Lung (tissue), 12 donors: ENCODE results near the gene DCDC2B. TPM values are rescaled to one million over a fixed set of nuclear protein-coding genes. Genes with fewer than 3 reads are reported as not detected.
A peak's percentile ranks its signal among the peaks of the same experiment; 100 is the strongest.

Experiments
- ATAC-seq: fragments of 200-7000 bp; cut with Tn5 transposase; one replicate; pipeline ENCODE4 v1.9.1; 2020; ENCODE audit warnings: moderate number of reproducible peaks; ENCODE audit not compliant: insufficient read depth, low FRiP score
- DNase-seq, 3 donors: peaks; one replicate each; pipeline ENCODE4 v3.0.0-alpha.2; 2013 to 2017
- H3K27ac ChIP-seq, 2 donors: one replicate each; pipeline ENCODE4 v1.5.1; 2013; ENCODE audit warnings: mild to moderate bottlenecking in 2 of 2, moderate library complexity in 2 of 2, control low read depth in 1 of 2, inconsistent platforms in 1 of 2, low read depth in 1 of 2, low read length in 1 of 2
- H3K27me3 ChIP-seq, 3 donors: one replicate each; pipeline ENCODE4 v1.5.1; 2013; ENCODE audit warnings: low read length in 2 of 3; ENCODE audit not compliant: control insufficient read depth in 3 of 3, insufficient read depth in 3 of 3
- H3K36me3 ChIP-seq, 4 donors: one replicate each; pipeline ENCODE4 v1.5.1; 2013; ENCODE audit warnings: low read length in 4 of 4, mild to moderate bottlenecking in 1 of 4, moderate library complexity in 1 of 4; ENCODE audit not compliant: control insufficient read depth in 4 of 4, insufficient read depth in 4 of 4
- H3K4me1 ChIP-seq, 5 donors: one replicate each; pipeline ENCODE4 v1.5.1; 2013; ENCODE audit warnings: low read length in 5 of 5, mild to moderate bottlenecking in 2 of 5, moderate library complexity in 1 of 5; ENCODE audit not compliant: control insufficient read depth in 5 of 5, insufficient read depth in 5 of 5
- H3K4me3 ChIP-seq: one replicate; pipeline ENCODE4 v1.5.1; 2013; ENCODE audit warnings: mild to moderate bottlenecking, control low read depth, moderate library complexity
- H3K9ac ChIP-seq, 2 donors: one replicate each; pipeline ENCODE4 v1.5.1; 2013; ENCODE audit warnings: low read length in 2 of 2, control low read depth in 1 of 2; ENCODE audit not compliant: insufficient read depth in 1 of 2
- H3K9me3 ChIP-seq, 4 donors: one replicate each; pipeline ENCODE4 v1.5.1; 2013; ENCODE audit warnings: low read length in 3 of 4, mild to moderate bottlenecking in 1 of 4, moderate library complexity in 1 of 4; ENCODE audit not compliant: control insufficient read depth in 4 of 4, insufficient read depth in 3 of 4
- WGBS, 2 donors: extraction: QIAGEN DNeasy Blood & Tissue Kit; methylation state at CpG; one replicate each; pipeline ENCODE4 v1.1.7; 2013; 5-methylcytosine and 5-hydroxymethylcytosine counted together
- polyA plus RNA-seq, 2 donors: library from polyadenylated mRNA; stranded (reverse); fragments of 200-250 nt; gene quantifications; one replicate each; pipeline ENCODE4 v1.2.1, GENCODE V29; 2013
- total RNA-seq, 2 donors: library from RNA; depleted of rRNA in 1 of 2; stranded (reverse); fragments of >200 nt in 1 of 2; gene quantifications; one replicate each; pipeline ENCODE4 v1.2.1, GENCODE V29; 2014 to 2021
- TF ChIP-seq, protein P1 (sequence below): IDR thresholded peaks from 2 replicates; pipeline ENCODE4 v1.5.1; 2012; ENCODE audit warnings: mild to moderate bottlenecking; ENCODE audit errors: control extremely low read depth, extremely low read depth
- donor health status: control.
- donor health status: control.
- donor health status: Bipolar disorder and iron deficiency.
- donor health status: healthy.
- donor health status: DM: yes; HTN: yes; CAD: no.

The DCDC2B gene
- total and polyA plus RNA-seq, 4 donors: 3.5 to 10.0 (median 5.8) TPM

DNA sequence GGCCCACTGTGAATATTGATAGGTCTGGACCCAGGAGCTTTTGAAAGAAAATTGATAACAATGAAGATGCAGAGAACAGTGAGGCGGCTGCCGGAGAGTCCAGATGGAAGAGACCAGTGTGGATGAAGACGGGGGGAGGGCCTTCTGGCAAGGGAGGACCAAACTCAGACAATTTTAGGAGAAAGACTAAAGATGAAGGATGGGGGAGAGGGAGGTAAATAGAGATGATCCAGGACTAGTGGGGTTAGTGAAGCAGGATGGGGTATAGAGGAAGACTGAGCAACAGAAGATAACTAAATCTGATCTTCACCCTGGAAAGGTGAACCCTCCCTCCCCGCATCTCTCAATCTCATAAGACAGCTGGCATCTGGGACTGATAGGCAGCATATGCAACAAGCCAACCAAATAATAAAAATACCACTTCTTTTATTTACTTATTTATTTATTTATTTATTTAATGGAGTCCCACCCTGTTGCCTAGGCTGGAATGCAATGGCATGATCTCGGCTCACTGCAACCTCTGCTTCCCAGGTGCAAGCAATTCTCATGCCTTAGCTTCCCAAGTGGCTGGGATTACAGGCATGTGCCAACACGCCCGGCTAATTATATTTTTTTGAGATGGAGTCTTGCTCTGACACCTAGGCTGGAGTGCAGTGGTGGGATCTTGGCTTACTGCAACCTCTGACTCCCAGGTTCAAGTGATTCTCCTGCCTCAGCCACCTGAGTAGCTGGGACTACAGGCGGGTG, 23.8 kb downstream of the DCDC2B start:
- ATAC-seq (no peak), DNase-seq (no peak)
- 90 to 94% methylated on average over 8 of the region's 8 CpGs for WGBS, 2 donors
- Histone ChIP-seq H3K36me3 (peaks cover 15 to 35% (median 21%) of the 10 kb centered on the region in 4 donors), H3K4me1 (peaks cover 0 to 3% (median 0%) of the 10 kb centered on the region in 5 donors), H3K9me3 (no peaks in the 10 kb centered on the region), H3K9ac (no peak overlapping the region), H3K27me3 (no peaks in the 10 kb centered on the region), H3K27ac (no peak overlapping the region), H3K4me3 (no peak overlapping the region)
- TF ChIP-seq, protein P1, sequence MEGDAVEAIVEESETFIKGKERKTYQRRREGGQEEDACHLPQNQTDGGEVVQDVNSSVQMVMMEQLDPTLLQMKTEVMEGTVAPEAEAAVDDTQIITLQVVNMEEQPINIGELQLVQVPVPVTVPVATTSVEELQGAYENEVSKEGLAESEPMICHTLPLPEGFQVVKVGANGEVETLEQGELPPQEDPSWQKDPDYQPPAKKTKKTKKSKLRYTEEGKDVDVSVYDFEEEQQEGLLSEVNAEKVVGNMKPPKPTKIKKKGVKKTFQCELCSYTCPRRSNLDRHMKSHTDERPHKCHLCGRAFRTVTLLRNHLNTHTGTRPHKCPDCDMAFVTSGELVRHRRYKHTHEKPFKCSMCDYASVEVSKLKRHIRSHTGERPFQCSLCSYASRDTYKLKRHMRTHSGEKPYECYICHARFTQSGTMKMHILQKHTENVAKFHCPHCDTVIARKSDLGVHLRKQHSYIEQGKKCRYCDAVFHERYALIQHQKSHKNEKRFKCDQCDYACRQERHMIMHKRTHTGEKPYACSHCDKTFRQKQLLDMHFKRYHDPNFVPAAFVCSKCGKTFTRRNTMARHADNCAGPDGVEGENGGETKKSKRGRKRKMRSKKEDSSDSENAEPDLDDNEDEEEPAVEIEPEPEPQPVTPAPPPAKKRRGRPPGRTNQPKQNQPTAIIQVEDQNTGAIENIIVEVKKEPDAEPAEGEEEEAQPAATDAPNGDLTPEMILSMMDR: no peak

DNA sequence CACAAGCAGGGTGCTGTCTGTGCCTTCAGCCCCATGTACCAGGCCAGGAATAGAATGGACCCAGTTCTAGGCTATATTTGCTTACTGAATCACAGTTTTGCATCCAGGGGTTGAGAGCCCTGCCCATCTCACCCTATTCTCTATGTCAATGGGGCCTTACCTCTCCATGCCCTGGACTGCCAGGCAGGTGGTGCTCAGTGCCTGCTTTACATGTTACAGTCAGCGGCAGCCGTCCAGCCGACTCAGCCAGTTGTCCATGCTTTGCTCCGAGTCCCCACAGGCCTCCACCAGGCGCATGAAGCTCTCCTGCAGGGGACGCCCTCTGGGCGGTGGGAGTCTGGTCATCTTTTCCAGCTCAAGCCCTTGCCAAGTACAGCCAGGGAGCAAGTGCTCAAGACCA, 25.9 kb downstream of the DCDC2B start:
- no peak overlapping the region for H3K4me3 ChIP-seq
- H3K9ac ChIP-seq: no peak overlapping the region
- no peaks in the 10 kb centered on the region for H3K9me3 ChIP-seq
- H3K27me3 ChIP-seq: no peaks in the 10 kb centered on the region
- peaks cover 0 to 5% (median 2%) of the 10 kb centered on the region in 5 donors for H3K4me1 ChIP-seq
- TF ChIP-seq, protein P1: no peak
- no peak for ATAC-seq
- DNase-seq: no peak
- peaks cover 3 to 21% (median 11%) of the 10 kb centered on the region in 4 donors for H3K36me3 ChIP-seq
- 87% methylated on average over 7 of the region's 7 CpGs for WGBS, 2 donors
- peak overlapping the region in 1 of 2 donors; percentile 24 for H3K27ac ChIP-seq

DNA sequence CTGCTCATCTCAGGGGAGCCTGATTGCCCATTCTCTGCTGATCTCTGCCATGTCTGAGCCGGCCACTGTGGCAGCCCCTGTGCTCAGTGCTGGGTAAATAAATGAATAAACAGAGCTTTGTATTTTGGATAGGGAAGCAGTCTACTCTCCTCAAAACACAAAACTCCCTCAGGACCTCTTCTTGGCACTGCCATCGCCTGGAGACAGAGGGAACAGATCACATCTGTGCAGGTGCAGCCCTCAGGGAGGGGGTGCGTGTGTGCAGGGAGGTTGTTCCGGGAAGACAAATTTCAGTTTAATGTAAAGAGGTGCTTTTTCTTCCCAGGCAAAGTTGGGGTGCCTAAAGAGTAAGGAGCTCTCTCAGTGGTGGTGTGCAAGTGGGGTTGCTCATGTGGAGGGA, 30.4 kb downstream of the DCDC2B start:
- H3K36me3 ChIP-seq: peaks cover 0 to 5% (median 2%) of the 10 kb centered on the region in 4 donors
- peak overlapping the region in 1 of 2 donors; percentile 75 for H3K27ac ChIP-seq
- H3K27me3 ChIP-seq: no peaks in the 10 kb centered on the region
- peak overlapping the region in 1 of 2 donors; percentile 41 for H3K9ac ChIP-seq
- DNase-seq: no peak
- H3K9me3 ChIP-seq: no peaks in the 10 kb centered on the region
- no peak overlapping the region for H3K4me3 ChIP-seq
- whole genome bisulfite sequencing, 2 donors: 67 to 80% methylated on average over 4 of the region's 4 CpGs
- TF ChIP-seq, protein P1: no peak
- ATAC-seq: no peak
- peaks cover 0 to 31% (median 3%) of the 10 kb centered on the region in 5 donors for H3K4me1 ChIP-seq

DNA sequence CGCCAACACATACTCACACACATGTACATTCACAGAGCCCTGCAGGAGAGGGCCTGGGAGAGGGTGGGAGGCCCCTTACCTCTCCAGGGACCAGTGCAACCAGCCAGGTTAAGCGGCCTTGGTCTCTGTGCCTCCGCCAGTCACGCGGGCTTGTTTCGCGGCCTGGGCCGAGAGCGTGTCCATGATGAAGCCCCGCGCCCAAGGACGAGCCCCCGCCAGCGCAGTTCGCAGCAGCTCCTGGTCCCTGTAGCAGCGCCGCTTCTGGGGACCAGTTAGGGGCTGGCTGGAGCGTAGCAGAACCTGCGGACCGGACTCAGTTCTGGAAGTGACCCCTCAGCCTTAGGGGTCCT, 30.9 kb downstream of the DCDC2B start:
- peaks cover 0 to 31% (median 3%) of the 10 kb centered on the region in 5 donors for H3K4me1 ChIP-seq
- peak overlapping the region; percentile 71 to 75 for H3K27ac ChIP-seq
- no peak for ATAC-seq
- no peaks in the 10 kb centered on the region for H3K9me3 ChIP-seq
- no peak overlapping the region for H3K4me3 ChIP-seq
- 66 to 85% methylated on average over 20 of the region's 20 CpGs for WGBS, 2 donors
- TF ChIP-seq, protein P1: no peak
- peak; percentile 16 to 32 (median 22) for DNase-seq
- peak overlapping the region; percentile 41 to 47 for H3K9ac ChIP-seq
- no peaks in the 10 kb centered on the region for H3K27me3 ChIP-seq
- peaks cover 0 to 3% (median 0%) of the 10 kb centered on the region in 4 donors for H3K36me3 ChIP-seq
